MM.1S (cell line): Measurements from ENCODE around the gene ATF3.

ENCODE experiments used
- EZH2 ChIP-seq: fragments of 300-600 bp; sonication (generic); optimal IDR thresholded peaks from 2 replicates; pipeline ENCODE3; 2017; ENCODE audit warnings: low read depth, mild to moderate bottlenecking, antibody characterized with exemption, low read length, mixed read lengths
- EZH2phosphoT487 ChIP-seq: fragments of 300-600 bp; sonication (generic); IDR thresholded peaks from 2 replicates; pipeline ENCODE4 v1.6.1; 2018; ENCODE audit warnings: antibody characterized with exemption, low read length
- TF ChIP-seq, protein P1 (sequence below): fragments of 300-600 bp; sonication (generic); IDR thresholded peaks from 2 replicates; pipeline ENCODE4 v1.5.1; 2016; ENCODE audit warnings: antibody characterized with exemption, low read length, mixed read lengths

DNA sequence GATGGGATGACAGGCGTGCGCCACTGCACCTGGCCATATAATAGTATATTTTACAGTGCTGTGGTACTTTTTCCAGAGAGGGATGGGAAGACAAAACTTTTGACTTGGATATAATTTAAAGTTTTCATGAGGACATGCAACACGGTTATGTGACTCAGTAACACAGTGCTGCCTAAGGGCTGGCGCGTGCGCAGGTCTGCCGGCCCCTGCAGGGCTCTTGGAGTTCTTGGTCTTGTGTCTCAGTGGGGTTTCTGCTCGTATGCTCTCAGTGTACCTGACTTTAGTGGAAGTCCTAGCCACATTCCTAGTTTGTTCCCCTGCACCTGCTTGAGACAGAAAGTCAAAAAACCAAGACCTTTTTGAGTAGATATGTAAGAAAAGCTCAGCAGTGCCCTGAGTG, 27.5 kb upstream of the ATF3 start:
- TF ChIP-seq, protein P1, sequence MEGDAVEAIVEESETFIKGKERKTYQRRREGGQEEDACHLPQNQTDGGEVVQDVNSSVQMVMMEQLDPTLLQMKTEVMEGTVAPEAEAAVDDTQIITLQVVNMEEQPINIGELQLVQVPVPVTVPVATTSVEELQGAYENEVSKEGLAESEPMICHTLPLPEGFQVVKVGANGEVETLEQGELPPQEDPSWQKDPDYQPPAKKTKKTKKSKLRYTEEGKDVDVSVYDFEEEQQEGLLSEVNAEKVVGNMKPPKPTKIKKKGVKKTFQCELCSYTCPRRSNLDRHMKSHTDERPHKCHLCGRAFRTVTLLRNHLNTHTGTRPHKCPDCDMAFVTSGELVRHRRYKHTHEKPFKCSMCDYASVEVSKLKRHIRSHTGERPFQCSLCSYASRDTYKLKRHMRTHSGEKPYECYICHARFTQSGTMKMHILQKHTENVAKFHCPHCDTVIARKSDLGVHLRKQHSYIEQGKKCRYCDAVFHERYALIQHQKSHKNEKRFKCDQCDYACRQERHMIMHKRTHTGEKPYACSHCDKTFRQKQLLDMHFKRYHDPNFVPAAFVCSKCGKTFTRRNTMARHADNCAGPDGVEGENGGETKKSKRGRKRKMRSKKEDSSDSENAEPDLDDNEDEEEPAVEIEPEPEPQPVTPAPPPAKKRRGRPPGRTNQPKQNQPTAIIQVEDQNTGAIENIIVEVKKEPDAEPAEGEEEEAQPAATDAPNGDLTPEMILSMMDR: no peak
- no peak for TF ChIP-seq EZH2phosphoT487
- no peak for TF ChIP-seq EZH2
